ENCODE results near the gene NID2.

The NID2 gene

DNA sequence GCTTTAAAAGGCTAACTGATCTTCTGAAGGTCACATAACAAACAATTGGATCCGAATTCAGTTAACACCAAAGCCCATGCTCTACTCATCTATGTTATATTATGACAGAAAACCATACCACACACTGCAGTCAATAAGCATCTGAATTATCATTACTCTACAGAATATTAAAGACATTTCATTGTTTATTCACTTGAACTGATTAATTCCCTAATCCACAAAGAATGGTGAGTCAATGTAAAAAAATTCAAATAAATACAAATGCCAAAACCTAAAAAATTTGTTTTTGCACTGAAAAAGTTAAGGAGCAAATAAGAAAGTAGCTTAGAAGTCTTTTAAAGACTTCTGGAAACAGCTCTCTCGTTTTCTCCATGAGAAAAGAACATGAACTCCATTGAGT lies 13.7 kb downstream of the NID2 start:
- DNase-seq (ENCODE audit: low spot score), result no peak

DNA sequence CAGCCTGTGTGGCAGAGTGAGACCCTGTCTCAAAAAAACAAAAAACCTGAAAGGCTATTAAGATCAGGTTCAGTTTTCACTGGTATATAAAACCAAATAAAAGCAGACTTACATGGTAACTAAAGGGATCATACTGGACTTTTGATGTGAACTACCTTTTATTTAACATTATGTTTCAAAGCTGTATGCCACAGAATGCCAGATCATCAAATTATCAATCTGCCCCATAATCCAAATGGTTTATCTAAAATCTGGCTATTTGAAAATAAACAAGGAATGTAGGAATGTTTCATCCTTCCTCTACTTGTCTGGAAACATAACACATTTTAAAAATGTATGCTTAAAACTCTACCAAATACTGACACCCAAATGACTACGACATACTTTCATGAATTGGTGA lies 14.2 kb downstream of the NID2 start:
- no peak for DNase-seq (ENCODE audit: low spot score)

DNA sequence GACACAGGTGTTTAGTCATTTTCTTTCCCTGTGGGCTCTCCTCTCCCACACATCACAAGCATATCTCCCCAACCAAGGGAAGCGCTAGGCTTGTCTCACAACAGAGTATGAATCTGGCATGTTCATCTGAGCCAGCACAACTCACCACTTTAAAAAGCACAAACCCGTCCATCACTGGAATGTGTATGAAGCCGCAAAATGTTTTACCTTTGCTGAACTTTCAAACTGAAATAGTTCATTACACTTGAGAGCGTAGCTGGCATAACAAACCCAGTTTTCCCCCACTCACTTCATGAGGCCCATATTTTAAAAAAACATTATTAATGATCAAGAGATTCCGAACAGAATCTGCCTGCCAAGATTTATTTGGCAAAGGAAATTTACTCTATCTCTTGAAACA lies 15.8 kb downstream of the NID2 start:
- no peak for DNase-seq (ENCODE audit: low spot score)

DNA sequence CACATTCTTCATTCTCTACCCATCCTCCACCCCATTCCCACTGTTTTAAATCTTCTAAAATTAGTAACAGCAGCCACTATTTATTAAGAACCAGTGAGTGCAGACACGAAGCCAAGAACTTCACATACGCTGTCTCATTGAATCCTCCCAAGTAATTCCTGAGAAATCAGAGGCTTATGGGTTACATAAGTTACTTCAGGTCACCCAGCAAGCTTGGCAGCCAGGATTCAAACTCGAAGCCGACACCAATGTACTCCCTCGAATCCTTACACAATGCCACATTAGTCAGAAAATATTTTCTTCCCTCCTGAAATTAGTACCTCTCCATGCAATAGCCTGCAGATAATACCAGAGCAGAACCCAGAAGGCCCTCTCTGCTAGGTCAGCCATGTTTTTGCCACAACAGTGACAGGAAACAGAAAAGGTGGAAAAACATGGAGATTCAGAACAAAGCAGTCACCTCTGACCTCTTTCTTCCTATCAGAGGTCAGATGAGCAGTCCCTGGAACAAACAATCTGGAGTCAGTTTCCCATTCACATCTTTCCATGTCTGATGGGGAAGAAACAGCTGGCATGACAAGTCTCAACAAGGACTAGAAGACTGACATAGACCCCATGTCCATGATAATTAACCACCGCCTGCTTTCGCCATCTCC lies 16.4 kb downstream of the NID2 start:
- DNase-seq (ENCODE audit: low spot score), result no peak

DNA sequence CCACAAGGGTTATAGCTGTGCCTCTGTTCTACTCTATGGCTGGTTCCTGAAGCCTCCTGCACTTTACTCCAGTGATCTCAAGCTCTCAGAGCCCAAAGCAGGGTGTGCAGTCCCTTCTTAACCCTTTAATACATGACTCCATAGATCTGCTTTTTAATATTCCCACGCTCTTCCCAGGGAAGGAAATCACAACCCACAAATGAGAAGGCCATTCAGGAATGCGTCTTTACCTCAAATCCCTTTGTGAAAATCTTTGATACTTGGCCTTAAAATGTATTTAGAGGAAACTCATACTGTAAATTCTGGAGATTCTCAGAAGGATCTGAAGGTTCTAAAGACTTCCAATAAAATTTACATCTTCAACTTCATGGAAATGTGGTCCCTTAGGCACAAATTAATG lies 17.0 kb downstream of the NID2 start:
- DNase-seq (ENCODE audit: low spot score), result no peak

DNA sequence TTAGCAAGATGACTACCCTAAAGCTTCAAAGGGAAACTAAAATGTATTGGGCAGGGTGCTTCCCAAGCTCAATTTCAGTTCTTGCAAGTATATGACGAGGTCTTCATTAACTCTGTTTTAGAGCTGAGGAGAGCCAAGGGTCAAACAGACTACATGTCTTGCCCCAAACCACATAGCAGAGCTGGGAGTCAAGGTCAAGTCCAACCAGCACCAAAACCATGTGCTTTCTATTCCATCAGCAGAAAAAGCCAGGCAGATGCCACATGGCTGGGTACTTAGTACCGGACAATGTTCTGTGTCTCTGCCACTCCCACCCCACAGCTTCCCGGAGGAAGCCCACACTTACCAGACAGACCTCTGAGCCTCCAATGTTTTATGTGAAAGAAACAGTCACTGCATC lies 17.6 kb downstream of the NID2 start:
- no peak for DNase-seq (ENCODE audit: low spot score)

DNA sequence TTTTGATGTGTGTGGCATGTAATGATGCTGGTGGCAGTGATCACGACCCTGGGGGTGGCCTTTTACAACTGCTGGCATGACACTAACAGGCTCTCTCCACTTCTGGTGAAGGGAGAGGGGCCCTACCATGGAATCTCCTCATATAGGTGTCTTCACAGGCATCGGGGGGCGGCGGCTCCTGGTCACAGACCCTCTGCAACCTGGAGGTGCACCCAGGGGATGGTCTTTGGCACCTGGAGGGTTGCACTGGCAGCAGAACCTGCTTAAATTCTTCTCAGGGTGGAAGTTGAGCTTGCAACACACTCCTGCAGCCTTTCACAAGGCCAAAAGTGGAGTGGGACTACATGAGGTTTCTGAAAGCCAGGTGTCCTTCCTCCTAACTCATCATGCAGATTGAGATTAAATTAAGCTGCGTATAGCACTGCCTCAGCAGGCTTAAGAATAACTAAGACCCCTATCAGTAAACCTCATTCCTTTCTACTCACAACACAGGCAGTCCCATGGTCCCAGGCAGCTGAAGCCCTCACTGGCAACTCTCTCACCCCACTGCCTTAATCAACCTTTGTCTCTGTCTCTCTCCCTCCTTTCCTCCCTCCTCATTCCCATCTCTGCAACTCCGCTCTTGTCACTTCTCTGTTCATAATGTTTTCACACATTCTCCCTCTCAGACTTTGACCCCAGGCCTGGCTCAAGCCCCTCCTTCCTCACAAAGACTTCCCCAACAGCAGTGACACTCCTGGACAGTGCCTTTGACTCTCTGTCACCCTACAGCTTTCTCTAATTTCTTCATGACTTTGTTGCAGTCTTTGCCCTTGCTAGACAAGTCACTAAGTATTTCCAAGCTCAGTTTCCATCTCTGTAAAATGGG lies 18.9 kb downstream of the NID2 start:
- DNase-seq (ENCODE audit: low spot score), result no peak

DNA sequence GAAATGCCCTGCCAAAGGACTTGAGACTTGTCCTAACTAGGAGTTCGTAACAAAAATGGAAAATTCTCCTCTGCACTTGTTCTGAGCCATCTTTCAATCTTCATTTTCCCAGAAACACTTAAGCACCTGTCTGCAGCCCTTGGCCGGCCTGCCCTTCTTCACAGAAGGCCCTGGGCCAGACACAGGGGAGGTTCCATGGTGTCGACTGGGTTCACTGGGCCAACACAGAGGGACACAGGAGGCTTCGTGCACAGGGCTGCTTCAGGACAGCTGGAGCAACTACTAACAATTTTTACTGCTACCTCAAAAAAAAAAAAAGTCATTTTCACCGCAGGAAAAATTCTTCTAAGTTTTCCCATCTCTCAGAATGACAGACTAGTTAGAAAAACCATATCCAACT lies 19.6 kb downstream of the NID2 start:
- no peak for DNase-seq (ENCODE audit: low spot score)

DNA sequence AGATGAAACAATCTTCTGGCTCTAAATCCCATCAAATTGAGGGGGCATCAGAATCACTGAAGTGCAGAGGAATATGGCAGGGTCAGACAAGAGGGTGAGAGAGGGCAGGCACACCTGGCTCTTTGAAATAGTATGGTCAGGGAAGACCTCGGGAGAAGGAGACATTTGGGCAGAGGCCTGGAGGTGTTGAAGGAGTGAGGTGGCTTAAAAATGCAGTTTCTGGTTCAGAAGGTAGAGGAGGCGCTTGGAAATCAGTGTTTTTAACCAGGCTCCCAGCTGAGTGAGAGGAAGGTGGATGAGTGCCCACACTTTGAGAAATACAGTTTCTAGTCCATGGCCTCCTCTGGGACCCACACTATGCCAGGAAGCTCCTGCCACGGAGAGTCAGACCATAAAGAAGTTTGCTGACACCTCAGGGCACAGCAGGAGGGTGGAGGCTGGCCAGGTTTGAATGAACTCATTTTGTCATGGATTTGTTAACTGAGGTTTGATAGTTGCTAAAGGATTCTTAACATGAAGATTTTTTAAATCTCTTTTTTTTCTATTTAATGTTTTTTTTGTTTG lies 20.1 kb downstream of the NID2 start:
- no peak for DNase-seq (ENCODE audit: low spot score)

DNA sequence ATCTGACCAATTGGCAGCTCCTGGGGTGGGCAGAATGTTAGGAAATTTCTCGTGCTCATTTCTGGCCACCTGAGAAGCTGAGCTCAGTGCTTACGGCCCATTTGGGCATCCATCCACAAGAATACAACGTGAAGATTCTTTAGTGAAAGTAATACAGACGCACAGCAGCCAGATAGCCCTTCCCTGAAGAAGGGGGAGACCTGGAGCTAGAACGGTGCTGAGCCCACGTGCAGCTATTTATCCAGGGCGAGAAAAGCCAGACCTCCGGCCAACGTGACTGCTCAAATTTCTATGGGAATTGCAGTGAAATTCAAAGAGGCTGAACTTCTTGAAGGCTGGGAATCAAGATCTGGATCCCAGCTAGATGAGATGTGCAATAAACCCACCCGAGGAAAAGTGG lies 20.7 kb downstream of the NID2 start:
- no peak for DNase-seq (ENCODE audit: low spot score)

DNA sequence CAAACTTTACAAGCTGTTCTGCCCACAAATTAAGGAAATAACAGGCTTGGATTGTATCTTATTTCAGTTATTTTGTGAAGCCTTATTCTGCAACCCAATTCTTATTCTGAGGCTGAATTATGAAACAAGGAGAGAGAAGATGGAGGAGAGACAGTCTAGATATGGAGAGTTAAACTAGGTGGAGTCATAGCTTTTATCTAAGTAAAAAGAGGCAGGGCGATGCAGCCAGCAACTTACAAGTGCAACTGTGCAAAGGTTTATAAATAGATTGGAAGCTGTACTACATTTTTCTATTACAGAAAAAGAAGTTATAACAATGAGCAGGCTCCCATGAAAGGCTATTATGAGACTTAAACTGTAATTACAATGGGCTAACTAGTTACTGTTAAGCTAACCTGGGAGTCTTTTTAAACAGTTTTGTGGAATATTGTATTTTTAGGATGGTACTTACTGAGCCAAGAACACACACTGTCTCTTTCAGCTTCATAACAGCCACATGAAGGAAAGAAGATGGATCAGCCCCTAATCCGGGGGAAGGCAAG lies 22.4 kb downstream of the NID2 start:
- DNase-seq (ENCODE audit: low spot score), result no peak

DNA sequence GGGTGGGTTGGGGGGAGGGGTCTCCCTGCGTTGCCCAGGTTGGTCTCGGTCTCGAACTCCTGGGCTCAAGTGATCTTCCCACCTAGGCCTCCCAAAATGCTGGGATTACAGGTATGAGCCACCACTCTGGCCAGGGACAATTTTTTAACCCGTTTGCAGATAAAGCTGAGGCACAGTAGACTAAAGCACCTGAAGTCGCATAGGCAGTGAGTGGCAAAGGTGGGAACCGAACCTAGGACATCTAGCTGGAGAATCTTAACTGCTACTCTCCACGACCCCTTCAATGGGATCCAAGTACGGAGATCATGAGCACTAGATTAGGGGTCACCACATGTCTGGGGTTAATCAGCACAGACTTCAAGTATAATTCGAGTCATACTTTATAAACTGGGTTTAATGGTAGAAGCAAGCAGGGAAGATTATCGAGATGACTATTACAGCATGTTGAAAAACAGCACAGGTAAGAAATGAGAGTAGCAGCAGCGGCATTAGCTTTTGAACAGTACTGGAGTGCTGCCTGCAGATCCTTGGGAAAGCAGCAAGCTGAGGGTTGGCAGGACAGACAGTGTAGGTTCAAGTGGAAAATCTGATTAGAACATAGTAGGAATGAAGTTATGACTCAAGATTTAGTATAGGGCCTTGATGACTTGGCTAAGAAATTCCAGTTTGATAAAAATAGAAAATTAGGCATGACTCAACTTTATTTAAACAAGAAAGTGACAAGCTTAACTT lies 23.9 kb downstream of the NID2 start:
- DNase-seq (ENCODE audit: low spot score), result no peak

DNA sequence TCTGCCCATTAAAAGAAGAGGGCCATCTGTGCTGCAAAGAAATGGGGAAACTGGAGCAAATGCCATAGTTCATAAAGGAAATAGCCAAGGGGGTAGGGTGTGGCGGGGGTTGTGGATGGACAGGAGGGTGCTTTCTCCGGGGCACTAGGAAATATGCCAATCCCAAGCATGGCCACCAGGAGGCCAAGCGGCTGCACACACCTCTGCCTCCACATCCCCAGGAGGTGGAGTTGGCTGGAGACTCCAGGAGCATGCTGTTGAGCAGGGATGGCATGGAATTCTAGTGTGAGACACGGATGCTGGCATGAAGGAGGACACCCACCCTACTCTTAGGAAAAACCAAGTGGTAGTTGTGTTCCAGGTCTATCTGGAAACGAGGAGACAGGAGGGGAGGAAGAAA lies 25.2 kb downstream of the NID2 start:
- DNase-seq (ENCODE audit: low spot score), result no peak

DNA sequence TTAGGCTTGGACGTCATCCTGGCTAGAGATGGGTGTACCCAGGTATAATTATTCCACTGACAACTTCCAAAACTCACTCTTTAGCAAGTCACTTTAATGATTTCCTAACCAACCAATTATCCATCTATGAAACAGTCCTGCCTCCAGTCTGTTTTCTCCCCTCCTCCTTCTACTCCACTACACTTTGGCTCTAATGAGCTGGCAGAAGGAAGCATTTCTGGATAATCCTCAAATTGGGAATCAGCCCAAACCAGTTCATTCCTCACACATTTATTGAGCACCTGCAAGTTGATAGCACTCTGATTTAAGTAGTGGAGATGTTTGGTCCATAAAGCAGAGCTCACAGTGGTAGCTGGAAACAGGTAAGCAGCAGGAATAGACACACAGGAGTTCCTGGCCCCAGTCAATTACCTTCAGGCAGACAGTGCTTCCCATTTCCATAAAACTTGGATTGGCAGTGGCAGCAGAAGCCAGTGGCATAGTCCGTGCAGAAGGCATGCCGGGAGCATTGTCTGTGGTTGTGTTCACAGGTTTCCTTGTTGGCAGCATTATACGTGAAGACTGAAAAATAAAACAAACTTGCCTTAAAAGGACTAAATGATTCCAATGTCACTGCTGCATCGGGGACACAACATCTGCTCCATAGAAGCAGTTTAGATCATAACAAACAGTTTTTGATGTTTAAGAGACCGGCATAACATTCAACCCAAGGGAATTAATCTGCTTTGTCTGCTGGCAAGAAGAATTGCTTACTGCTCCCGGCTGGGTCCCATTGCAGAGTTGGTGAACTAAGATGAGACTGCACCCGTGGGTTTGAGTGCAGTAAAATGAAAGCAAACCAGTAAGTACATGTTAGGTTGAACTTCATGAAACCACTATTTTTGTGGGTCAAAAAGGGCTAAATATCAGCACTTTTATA lies 26.2 kb downstream of the NID2 start:
- no peak for DNase-seq (ENCODE audit: low spot score)

DNA sequence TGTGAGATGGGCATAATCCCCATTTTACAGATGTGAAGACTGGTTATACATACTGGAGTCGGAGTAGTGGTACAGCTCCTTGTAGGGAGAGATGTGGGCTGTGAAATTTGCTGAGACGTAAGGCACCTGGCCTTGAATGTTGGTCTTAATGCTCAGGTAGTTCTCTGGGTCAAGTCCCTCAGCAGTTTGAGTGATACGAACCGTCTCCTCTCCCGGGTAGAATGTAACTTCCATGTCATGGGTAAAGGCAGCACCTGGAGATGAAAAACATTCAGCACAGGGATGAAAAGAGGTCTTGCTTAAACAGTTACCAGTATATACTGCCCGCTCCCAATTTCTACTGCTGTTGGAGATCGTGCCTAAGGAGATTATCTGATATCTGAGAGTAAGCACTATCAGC lies 28.3 kb downstream of the NID2 start:
- no peak for DNase-seq (ENCODE audit: low spot score)

DNA sequence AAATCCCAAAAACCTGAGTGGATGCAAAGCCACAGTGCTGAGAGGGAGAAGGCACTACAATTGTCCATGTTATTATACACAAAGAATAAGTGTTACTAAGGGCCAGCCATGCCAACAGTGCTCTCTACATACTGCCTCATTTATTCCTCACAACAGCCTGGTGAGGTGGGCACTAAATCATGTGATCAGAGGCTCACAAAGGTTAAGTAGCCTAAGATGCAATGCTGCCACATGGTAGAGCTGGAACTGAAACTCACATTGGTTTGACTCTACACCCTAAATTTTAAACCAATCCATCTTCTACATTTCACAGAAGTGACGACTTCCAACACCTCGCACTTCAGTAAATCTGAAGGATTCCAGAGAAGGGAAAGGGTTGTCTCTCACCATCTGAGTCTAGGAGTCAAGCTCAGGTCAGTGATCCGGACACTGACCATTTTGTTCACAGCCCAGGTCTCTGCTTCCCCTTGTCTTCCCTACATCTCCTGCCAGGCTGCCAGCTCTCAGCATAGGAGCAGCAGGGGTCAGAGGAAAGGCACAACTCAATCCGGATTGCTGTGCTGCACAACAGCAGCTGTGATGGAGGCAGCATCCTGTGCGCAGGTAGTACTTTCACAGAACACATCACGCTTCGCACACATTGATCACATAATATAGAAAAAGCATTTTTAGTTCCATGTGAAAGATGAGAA lies 29.6 kb downstream of the NID2 start:
- no peak for DNase-seq (ENCODE audit: low spot score)

DNA sequence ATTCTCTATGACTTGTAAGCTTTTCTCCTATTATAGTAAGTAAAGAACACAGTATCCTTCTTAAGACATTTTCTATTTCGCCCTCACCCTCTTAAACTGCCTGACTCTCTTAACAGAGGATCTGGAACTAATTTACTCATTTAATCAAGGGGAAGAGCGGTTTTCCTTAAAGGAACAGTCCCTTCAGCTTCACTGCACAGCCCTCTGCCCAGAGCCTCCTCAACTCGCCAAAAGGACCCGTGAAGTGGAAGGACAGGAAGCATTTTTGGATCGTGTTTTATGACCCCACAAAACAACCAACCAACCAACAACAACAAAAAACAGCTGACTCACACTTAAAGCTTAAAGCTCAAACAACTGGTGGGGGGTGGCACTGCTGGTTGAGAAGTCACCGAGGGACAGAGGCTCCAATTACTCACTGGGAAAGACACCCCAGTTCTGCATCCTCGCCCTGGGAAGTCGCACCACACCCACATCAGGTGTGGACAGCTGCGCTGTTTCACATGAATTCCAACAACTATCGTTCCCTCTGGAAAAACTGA lies 35.7 kb downstream of the NID2 start:
- no peak for DNase-seq (ENCODE audit: low spot score)

DNA sequence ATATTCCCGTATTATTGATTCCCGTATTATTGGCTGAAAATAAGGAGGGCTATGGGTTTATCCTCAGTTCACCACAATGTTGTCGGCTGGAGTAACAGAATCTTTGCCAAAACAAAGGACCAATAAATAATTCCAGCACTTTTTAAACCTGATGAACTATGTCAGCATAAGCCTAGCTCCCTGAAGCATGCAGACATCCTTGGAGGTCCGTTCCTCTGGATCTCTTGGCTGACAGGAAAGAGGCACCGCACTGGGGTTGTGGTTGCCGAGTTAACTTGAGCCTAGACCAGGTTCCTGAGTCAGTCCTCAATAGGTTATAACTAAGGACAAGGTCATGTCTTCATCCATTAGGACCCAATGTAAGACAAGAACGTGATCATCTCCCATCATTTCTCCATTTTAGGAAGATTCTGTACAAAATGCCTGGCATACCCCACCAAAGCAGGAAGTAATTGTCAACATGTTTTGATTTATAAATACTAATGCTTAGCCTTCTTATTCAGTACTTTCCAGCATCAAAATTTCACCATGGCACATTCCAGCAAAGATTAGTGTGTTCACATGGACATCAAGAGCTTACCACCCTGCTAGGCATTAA lies 36.6 kb downstream of the NID2 start:
- no peak for DNase-seq (ENCODE audit: low spot score)

DNA sequence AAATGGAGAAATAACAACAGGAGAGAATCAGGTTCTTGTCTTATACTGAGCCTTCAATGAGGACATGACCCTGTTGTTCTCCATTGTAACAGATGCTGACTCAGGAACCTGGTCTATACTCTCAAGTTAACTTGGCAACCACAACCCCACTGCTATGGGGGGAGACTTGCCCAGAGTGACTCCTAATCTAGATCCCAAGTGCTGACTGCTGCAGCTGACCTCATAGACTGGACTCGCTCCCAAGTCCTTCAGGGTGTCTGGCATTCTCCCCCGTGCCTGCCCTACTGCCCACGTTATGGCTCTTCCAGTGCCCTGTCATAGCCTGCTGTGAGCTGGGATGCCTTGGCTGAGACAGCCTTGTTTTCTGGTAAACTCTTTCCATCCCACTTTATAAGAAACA lies 37.1 kb downstream of the NID2 start:
- no peak for DNase-seq (ENCODE audit: low spot score)

DNA sequence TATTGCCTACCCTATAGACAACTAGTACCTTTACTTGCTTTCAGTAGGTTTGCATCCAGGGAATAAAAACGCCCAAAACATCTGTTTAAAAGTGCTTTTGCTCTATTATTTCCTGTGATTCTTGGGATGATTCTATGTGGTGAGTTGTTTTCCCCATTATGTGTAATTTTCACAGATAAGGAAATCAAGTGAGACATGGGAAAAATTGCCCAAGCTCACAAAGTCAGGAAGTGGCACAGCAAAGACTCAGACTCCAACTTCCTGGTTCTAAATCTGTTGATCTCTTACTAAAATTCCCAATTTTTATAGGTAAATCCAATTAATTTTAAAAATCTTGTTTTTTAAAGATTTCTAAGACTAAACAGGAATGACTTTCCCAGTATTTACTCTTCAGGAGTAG lies 39.0 kb downstream of the NID2 start:
- no peak for DNase-seq (ENCODE audit: low spot score)
